NCI-H748 (cell line): ENCODE data around the gene FAIM2.

Source experiments
- DNase-seq: peaks from one replicate; lab custom pipeline; 2025; ENCODE audit not compliant: unreplicated experiment; lab: John Stamatoyannopoulos, UW

FAIM2 gene

GRCh38 chr12:49920241-49920914 is 16.7 kb upstream of the FAIM2 start:
- DNase-seq, result no peak

GRCh38 chr12:49917788-49918173 is 14.1 kb upstream of the FAIM2 start:
- no peak for DNase-seq

GRCh38 chr12:49917166-49917787 is 13.6 kb upstream of the FAIM2 start:
- DNase-seq, result no peak

- no peak for DNase-seq
These were observed 12.6 kb upstream of the FAIM2 start for GRCh38 chr12:49916129-49916919.

GRCh38 chr12:49912345-49913255 is 8.9 kb upstream of the FAIM2 start:
- no peak for DNase-seq

DNA sequence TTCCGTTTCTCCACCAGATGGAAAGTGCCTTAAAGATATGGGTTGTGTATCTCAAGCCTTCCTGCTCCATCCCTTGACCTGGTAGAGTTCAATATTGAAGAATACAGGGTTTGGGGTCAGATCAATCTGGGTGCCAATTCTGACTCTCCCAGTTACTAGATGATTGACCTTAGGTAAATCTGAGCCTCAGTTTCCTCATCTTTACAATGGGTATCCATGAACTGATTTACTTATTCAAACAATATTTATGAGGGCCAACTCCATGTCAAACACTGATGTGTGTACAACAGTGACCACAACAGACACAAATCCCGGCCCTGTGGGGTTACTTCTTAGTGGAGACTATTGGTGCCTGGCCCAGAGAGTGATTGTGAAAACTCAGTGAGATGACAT is 7.5 kb upstream of the FAIM2 start:
- DNase-seq, result no peak

GRCh38 chr12:49910331-49911212 is 6.9 kb upstream of the FAIM2 start:
- DNase-seq, result no peak

DNA sequence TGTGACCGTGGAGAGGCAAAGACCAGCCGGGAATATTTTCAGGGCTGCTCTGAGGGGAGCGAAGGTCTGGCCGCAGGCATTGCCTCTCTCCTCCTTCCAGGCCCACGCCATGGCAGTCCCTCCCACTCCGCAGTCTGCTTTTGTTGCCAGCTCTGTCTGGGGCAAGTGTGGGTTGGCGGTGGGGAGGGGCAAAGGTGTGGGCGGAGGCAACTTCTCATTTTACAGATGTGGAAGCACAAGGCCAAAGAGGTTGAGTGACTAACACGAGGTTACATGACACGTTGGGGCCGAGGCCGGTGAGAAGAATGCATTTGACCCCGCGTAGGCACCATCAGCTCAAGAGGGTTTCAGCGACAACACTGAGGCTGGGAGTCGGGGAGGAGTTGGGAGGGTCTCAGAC is 6.1 kb upstream of the FAIM2 start:
- DNase-seq, result no peak

DNA sequence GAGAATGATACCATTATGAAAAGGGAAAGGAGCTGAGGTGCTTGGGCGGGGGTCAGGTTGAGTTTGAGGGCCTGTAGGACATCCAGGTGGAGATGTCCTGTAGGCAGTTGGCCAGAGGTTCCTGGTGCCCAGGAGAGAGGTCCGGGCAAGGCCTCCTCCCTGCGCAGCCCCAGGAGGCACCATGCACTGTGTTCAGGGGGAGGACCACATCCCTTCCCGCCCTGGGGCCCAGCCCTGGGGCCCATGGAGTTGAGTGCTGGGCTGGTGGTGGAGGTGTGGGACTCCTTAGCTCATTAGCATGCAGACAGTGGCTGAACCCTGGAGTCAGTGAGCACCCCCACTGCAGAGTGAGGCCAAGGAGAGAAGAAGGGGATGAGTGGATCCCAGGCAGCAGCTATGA is 5.7 kb upstream of the FAIM2 start:
- DNase-seq, result no peak

GRCh38 chr12:49907352-49907751 is 3.7 kb upstream of the FAIM2 start:
- no peak for DNase-seq

DNA sequence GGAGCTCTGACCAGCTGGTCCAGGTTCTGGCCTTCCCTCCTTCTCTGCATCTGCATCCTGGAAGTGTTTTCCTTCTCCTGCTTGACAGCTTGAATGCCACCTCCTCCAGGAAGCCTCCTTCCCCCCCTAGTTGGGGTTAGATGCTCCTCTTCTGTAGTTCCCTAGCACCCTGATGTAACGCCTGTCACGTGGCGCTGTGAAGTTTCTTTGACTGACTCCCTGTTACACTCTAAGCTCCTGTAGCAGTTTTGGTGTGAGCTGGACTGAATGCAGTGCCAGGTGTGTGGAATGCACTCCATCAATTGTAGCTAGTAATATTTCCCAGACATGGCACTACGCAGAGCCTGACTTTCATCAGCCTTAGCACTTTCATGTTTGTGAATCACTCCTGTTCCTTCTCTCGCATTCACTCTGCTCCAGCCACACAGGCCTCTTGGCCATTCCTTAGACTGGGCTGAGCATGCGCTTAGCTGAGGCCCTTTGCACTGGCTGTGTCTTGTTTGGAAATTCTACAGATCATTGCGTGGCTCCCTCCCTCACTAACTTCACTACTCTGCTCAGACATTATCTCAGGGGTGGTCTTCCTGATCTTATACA is 2.1 kb upstream of the FAIM2 start:
- no peak for DNase-seq

DNA sequence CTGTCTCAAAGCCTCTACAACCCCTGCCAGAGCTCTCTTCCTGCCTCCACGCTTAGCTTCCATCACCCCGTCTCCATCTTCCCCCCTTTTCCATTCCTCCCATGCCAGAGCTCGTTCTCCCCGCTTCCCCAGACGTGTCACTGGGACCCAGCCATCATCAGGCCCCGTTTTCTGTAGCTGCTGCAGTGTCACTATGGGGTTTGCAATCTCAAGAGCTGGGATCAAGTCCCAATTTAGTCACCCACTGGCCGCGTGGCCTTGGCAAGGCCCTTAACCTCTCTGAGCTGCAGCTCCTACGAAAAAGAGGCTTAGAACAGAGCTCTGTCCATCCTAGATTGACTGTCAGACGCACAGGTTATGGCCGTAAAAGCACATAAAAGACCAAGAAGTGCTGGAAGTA is 901 bp upstream of the FAIM2 start:
- DNase-seq, result no peak

- no peak for DNase-seq
These were observed 375 bp downstream of the FAIM2 start for GRCh38 chr12:49903351-49903699.

DNA sequence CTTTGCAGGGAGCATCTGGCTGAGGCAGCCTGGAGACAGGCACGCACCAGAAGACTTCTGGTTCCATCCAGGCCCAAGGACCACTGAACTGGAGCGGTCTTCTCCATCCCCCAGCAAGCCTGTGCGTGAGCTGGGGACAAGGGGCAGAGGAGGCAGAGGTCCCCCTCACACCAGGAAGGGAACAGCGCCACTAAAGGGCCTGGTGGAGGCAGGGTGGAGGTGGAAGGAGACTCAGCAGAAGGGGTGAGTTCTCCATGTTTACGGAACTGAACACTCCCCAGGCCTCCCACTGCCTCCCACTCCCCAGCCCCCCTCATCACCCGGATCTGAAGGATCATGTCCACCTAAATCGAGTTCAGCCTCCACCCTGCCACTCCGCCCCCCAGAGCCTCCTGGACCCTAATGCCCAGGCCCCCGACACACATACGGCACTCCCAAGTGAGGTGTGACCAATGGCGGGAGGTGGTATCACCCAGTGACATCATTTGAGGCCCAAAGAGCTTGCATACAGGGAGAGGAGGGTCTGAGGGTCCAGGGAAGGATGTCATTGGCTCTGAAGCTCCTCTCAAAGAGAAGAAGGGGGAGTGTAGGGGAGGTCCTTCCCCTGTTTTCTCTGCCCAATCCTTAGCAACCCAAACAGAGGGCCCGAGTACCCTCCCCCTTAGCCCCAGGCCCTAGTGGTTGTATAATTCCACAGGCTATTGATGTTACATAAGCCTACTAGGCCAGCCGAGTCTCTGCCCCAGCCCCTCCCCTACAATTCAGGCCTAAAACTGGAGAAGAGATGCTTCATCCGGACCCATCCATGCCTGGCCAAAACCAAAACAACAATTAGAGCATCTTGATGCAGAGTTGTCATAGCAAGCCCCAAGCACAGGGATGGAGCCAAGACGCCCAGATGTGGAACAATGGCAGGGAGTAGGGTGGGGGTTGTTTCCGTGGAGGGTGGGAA is 1.0 kb downstream of the FAIM2 start:
- no peak for DNase-seq

DNA sequence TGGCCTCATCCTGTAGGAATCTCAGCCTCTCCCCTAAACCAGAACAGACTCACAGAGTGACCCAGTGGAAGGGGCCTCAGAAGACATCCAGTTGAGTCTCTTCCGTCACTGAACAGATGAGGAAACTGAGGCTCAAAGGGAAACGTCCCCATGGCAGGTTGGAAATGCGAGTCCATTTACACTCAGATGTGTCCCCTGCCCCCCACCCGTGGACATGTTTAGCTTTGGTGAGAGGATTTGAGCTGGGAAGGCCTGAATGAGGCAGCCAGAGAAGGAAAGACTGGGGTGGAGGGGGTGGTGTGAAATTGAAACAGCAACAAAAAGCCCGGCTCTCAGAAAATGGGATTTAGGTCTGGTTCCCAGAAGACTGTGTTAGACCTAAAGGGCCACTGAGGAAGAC is 1.7 kb downstream of the FAIM2 start:
- DNase-seq, result no peak

- no peak for DNase-seq
These were observed 2.7 kb downstream of the FAIM2 start for GRCh38 chr12:49901026-49901425.

DNA sequence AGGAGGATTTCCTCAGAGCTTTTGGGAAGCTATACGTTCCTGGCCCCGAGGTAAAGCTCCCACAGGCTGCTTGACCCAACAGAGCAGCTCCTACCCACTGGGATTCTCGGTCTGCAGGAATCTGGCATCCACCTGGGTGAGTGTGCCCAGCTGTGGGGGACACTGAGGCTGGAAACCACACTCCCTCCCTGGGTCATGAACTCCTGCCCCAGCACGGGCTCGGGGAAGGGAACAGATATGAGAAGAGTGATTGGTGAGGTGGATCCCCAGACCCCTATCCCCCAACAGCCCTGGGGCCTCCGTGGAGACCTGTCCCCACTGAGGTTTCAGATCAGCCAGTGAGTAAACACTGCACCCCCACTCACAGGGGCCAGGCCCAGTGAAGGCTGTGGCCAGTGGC is 3.3 kb downstream of the FAIM2 start:
- no peak for DNase-seq

DNA sequence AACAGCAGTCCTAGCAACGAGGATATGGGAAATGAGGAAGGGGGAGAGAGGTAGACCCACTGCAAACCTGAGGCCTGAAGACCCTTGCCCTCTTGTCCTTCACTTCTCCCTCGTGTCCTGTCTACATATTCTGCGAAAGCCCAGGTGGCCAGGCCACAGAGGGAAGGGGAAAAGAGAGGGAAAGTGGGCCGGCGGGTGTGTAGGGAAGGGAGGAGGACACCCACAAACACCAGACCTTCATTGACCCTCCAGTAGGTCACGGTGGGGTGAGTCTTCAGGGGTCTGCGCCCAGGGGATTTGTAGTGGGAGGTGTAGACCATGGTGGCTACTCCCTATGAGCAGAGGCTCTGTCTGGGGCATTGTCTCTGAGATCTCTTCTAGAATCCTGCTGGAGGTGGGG is 3.8 kb downstream of the FAIM2 start:
- DNase-seq, result no peak

DNA sequence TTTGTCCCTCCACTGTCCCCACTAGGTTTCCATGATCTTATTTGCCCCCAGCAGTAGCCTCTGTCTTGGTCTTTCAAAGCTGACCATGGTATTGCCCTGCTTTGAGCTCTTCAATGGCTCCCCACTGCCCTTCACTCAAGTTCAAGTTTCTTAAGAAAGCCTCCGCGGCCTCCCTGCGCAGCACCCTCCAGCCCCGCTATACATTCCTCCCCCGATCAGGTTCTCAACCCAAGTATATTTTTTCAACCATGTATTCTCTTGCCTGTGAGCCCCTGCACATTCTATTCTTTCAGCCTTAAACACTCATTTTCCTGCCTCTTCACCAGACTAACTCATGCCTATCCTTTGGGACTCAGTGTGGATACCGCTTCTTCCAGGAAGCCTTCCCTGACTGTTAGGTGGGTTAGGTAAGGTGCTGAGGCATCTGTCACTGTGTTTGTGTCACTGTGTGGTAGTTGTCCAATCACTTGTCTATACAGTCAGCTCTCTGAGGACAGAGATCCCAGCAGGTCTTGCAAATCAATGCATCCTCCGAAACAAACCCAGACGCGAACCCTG is 4.3 kb downstream of the FAIM2 start:
- no peak for DNase-seq
